T-cell (primary cell): ENCODE data around the gene SRPK3. TPM values are rescaled to one million over a fixed set of nuclear protein-coding genes. Genes with fewer than 3 reads are reported as not detected.

ENCODE experiments used
- ATAC-seq, 4 experiments: fragments of 200-7000 bp in 3 of 4; fragments of 150-1000 bp in 1 of 4; cut with Tn5 transposase; replicated peaks in 1 of 4; 1 replicate in 3 of 4; 2 replicates in 1 of 4; pipeline ENCODE4 v1.10.0; 2021; ENCODE audit warnings: moderate library complexity in 3 of 4, mild to moderate bottlenecking in 2 of 4, moderate number of reproducible peaks in 1 of 4
- CTCF ChIA-PET, 2 donors: fragments of 300-600 bp; sonication (Branson Sonifier 250); formaldehyde crosslinking; loops; one replicate each; lab custom pipeline; 2022; ENCODE audit warnings: antibody characterized with exemption in 2 of 2; lab: Charles Lee
- POLR2A ChIA-PET, 2 donors: fragments of 300-600 bp; sonication (Branson Sonifier 250); formaldehyde crosslinking; loops; one replicate each; lab custom pipeline; 2022; ENCODE audit warnings: antibody characterized with exemption in 2 of 2; lab: Charles Lee
- DNase-seq, 35 experiments: peaks; one replicate each; pipeline versions ENCODE4 v3.0.0 to v3.0.0-alpha.2; 2013 to 2023
- H3K27ac ChIP-seq: one replicate; pipeline ENCODE4 v1.5.1; 2013; ENCODE audit warnings: low read length
- H3K27me3 ChIP-seq, 2 experiments: replicated peaks in 1 of 2; 1 replicate in 1 of 2; 2 replicates in 1 of 2; pipeline versions ENCODE4 v1.6.1 to v1.7.0; 2013; ENCODE audit warnings: low read length in 1 of 2, mixed read lengths in 1 of 2; ENCODE audit not compliant: control insufficient read depth in 2 of 2, insufficient read depth in 2 of 2; ENCODE audit errors: extremely low read depth in 1 of 2
- H3K36me3 ChIP-seq, 2 donors: 1 replicate in 1 of 2; 2 replicates in 1 of 2; pipeline versions ENCODE4 v1.6.1 to v1.7.0; 2013; ENCODE audit warnings: low read length in 1 of 2; ENCODE audit not compliant: control insufficient read depth in 2 of 2, insufficient read depth in 1 of 2; ENCODE audit errors: extremely low read depth in 1 of 2
- H3K4me1 ChIP-seq, 2 experiments: 1 replicate in 1 of 2; 2 replicates in 1 of 2; pipeline versions ENCODE4 v1.6.1 to v1.7.0; 2013; ENCODE audit warnings: low read length in 2 of 2, mixed read lengths in 1 of 2; ENCODE audit not compliant: insufficient read depth in 2 of 2, control insufficient read depth in 1 of 2; ENCODE audit errors: extremely low read depth in 1 of 2
- H3K4me3 ChIP-seq, 2 donors: 1 replicate in 1 of 2; 2 replicates in 1 of 2; pipeline versions ENCODE4 v1.5.1 to v1.7.0; 2013; ENCODE audit warnings: mild to moderate bottlenecking in 2 of 2, low read length in 1 of 2, moderate library complexity in 1 of 2; ENCODE audit not compliant: control insufficient read depth in 1 of 2; ENCODE audit errors: extremely low read depth in 1 of 2
- H3K9me3 ChIP-seq: 2 replicates; pipeline ENCODE4 v1.7.0; 2013
- H3K27ac Mint-ChIP-seq, 2 donors: one replicate each; pipeline ENCODE4 v1.8.0; 2020 to 2021; ENCODE audit warnings: mild to moderate bottlenecking in 2 of 2, mixed read lengths in 2 of 2
- H3K27me3 Mint-ChIP-seq, 2 donors: one replicate each; pipeline ENCODE4 v1.8.0; 2021 to 2022; ENCODE audit warnings: mixed read lengths in 2 of 2
- H3K36me3 Mint-ChIP-seq: one replicate; pipeline ENCODE4 v1.8.0; 2021; ENCODE audit warnings: mixed read lengths
- H3K4me1 Mint-ChIP-seq, 3 donors: one replicate each; pipeline ENCODE4 v1.8.0; 2020 to 2022; ENCODE audit warnings: mixed read lengths in 3 of 3, mild to moderate bottlenecking in 1 of 3
- H3K4me3 Mint-ChIP-seq, 3 donors: one replicate each; pipeline ENCODE4 v1.8.0; 2020 to 2022; ENCODE audit warnings: mild to moderate bottlenecking in 3 of 3, mixed read lengths in 3 of 3, moderate library complexity in 3 of 3
- H3K9me3 Mint-ChIP-seq, 3 donors: one replicate each; pipeline ENCODE4 v1.8.0; 2020 to 2022; ENCODE audit warnings: mixed read lengths in 3 of 3
- WGBS: methylation state at CpG from one replicate; pipeline ENCODE4 v1.1.5; 2013; ENCODE audit warnings: missing lambda C conversion rate; ENCODE audit not compliant: insufficient coverage; 5-methylcytosine and 5-hydroxymethylcytosine counted together
- total RNA-seq, 35 experiments: library from RNA in 6 of 35; stranded (reverse) in 6 of 35; fragments of 120-200 nt in 1 of 35; gene quantifications; one replicate each; pipeline versions ENCODE4 v1.2.1 to v1.2.4 and lab custom pipeline; 2013 to 2026

Gene SRPK3
- total RNA-seq, 5 donors from 2014 or later (not counting 1 experiment from before 2014, with no cell fraction given) = not detected

DNA sequence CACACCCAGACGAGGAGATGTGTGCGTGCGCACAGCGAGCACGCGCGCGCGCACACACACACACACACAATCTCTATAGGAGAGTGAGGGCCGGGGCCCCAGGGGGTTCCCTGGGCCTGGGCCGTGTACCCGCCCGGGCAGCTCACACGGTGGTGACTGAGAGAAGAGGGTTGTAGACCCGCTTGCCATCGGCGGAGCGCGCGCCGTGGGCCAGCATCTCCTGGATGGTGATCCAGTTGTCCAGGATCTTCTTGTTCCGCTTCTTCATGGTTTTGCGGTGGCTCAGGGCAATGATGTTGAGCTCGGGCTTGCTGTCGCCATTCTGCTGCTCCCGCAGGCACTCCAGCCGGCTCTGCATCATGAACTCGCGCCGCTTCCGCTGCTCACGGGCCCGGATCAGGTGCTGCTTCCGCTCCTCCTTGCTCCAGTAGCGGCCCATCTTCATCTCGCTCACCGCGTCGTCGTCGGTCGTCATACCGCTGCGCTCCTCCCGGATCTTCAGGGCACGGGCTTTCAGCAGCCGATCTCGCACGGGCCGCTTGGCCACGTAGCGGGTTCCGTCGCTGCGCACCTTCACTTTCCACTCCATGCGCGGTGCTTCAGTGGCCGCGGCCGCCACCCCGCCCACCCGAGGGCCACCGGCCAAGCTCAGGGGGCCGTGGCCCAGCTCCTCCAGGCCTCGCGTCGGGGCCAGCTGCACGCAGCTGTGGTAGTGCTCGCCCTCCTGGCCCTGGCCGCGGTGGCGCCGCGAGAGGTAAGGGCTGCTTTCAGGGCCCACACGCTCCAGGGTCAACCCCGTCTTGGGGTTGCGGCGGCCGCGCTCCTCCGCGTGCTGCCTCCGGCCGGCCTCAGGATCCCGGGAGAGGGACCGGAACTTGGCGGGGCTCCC is 22.6 kb downstream of the SRPK3 start:
- H3K9me3 ChIP-seq = no peaks in the 10 kb centered on the region
- Mint-ChIP-seq H3K27ac (no peak overlapping the region), H3K27me3 (no peaks in the 10 kb centered on the region), H3K4me1 (no peaks in the 10 kb centered on the region), H3K9me3 (no peaks in the 10 kb centered on the region), H3K4me3 (no peak overlapping the region), H3K36me3 (no peaks in the 10 kb centered on the region)
- H3K4me3 ChIP-seq = no peak overlapping the region
- ChIA-PET POLR2A (no interaction called here), CTCF (no interaction called here)
- WGBS = 97% methylated on average over 49 of the region's 87 CpGs
- H3K4me1 ChIP-seq = no peaks in the 10 kb centered on the region
- H3K27ac ChIP-seq = no peak overlapping the region
- H3K36me3 ChIP-seq = peaks cover 0 to 2% of the 10 kb centered on the region in 2 donors
- ATAC-seq = no peak
- DNase-seq = no peak
- no peaks in the 10 kb centered on the region for H3K27me3 ChIP-seq

DNA sequence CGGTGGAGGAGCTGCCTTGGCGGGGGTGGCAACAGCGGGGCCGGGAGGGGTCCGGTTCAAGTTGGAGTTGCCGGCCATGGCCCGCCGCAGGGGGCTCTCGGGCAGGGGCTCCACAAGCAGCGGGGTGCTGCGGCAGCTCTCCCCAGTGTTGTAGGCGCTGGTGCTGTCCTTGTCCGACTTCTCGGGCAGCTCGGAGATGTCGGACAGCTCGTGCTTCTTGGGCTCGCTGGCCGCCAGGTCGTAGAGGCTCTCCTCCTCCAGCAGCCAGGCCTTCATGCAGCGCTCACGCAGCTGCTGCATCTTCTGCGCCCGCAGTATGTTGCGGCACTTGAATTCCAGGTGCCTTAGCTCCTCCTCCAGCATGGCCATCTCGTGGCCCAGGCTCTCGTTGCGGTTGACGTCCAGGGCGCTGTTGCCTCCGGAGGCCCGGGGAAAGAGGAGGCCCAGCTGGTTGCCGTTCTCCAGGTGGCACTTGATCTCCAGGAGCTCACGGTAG is 23.3 kb downstream of the SRPK3 start:
- DNase-seq (no peak), ATAC-seq (no peak)
- WGBS = 98% methylated on average over 15 of the region's 34 CpGs
- no peaks in the 10 kb centered on the region for H3K36me3 Mint-ChIP-seq
- no peaks in the 10 kb centered on the region for H3K4me1 ChIP-seq
- H3K27ac Mint-ChIP-seq = no peak overlapping the region
- no peak overlapping the region for H3K27ac ChIP-seq
- CTCF ChIA-PET = no interaction called here
- no peak overlapping the region for H3K4me3 Mint-ChIP-seq
- POLR2A ChIA-PET = no interaction called here
- no peaks in the 10 kb centered on the region for H3K27me3 ChIP-seq
- H3K36me3 ChIP-seq = peaks cover 0 to 2% of the 10 kb centered on the region in 2 donors
- H3K9me3 ChIP-seq = no peaks in the 10 kb centered on the region
- H3K4me1 Mint-ChIP-seq = no peaks in the 10 kb centered on the region
- H3K4me3 ChIP-seq = no peak overlapping the region
- no peaks in the 10 kb centered on the region for H3K27me3 Mint-ChIP-seq
- no peaks in the 10 kb centered on the region for H3K9me3 Mint-ChIP-seq

DNA sequence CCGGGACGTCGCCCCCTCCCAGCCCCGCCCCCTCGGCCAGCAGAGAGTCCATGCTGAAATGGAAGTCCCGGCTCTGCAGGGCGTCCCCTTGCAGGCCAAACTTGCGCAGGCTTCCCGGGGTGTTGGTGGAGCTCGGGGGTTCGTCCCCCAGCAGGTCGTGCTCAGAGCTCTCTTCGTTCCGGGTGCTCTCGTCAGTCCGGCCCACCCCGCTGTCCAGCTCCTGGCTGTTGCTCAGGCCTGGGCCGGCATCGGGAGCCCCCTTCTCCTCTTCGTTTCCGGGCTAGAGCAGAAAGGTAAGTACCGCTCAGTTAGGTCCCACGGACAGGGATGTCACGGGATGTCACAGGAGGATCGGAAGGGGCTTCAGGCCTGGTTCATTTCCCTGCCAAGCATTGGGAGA is 23.8 kb downstream of the SRPK3 start:
- DNase-seq = no peak

DNA sequence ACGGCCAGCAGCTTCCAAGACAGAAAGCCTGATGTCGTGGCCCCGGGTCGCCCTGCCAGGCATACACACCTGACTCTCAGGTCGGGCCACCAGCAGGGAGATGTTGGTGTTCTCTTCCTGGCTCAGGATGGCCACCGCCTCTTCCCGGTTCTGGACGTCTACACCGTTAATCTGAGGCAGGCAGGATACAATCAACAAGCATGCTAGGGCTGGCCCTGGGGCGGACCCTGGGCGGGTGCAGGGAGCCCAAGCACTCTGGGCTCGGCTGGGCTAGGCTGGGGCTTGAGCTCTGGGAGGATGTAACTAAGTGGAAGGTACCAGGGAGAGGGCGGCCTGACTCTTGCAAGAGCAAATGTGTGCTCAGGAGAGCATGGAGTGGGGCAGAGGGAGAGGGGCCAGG is 24.6 kb downstream of the SRPK3 start:
- H3K27ac ChIP-seq = no peak overlapping the region
- ChIA-PET CTCF (no interaction called here), POLR2A (no interaction called here)
- H3K27me3 Mint-ChIP-seq = peaks cover 0 to 3% of the 10 kb centered on the region in 2 donors
- no peak overlapping the region for H3K4me3 Mint-ChIP-seq
- no peaks in the 10 kb centered on the region for H3K36me3 ChIP-seq
- ATAC-seq (no peak), DNase-seq (no peak)
- 93% methylated on average over 10 of the region's 13 CpGs for WGBS
- no peaks in the 10 kb centered on the region for H3K27me3 ChIP-seq
- H3K9me3 ChIP-seq = no peaks in the 10 kb centered on the region
- no peak overlapping the region for H3K4me3 ChIP-seq
- H3K4me1 ChIP-seq = no peaks in the 10 kb centered on the region
- no peaks in the 10 kb centered on the region for H3K36me3 Mint-ChIP-seq
- H3K27ac Mint-ChIP-seq = no peak overlapping the region
- H3K9me3 Mint-ChIP-seq = no peaks in the 10 kb centered on the region
- H3K4me1 Mint-ChIP-seq = no peaks in the 10 kb centered on the region

More for the DNA sequence above, 23.8 kb downstream of the SRPK3 start:
- no peaks in the 10 kb centered on the region for H3K4me1 Mint-ChIP-seq
- H3K36me3 ChIP-seq = no peaks in the 10 kb centered on the region
- no peak overlapping the region for H3K4me3 Mint-ChIP-seq
- H3K27ac ChIP-seq = no peak overlapping the region
- H3K27me3 ChIP-seq = no peaks in the 10 kb centered on the region
- WGBS = 91% methylated on average over 8 of the region's 25 CpGs
- no peak overlapping the region for H3K4me3 ChIP-seq
- H3K9me3 Mint-ChIP-seq = no peaks in the 10 kb centered on the region
- POLR2A ChIA-PET = no interaction called here
- no peaks in the 10 kb centered on the region for H3K36me3 Mint-ChIP-seq
- H3K27ac Mint-ChIP-seq = no peak overlapping the region
- ATAC-seq = no peak
- CTCF ChIA-PET = no interaction called here
- no peaks in the 10 kb centered on the region for H3K27me3 Mint-ChIP-seq
- H3K4me1 ChIP-seq = no peaks in the 10 kb centered on the region
- no peaks in the 10 kb centered on the region for H3K9me3 ChIP-seq

DNA sequence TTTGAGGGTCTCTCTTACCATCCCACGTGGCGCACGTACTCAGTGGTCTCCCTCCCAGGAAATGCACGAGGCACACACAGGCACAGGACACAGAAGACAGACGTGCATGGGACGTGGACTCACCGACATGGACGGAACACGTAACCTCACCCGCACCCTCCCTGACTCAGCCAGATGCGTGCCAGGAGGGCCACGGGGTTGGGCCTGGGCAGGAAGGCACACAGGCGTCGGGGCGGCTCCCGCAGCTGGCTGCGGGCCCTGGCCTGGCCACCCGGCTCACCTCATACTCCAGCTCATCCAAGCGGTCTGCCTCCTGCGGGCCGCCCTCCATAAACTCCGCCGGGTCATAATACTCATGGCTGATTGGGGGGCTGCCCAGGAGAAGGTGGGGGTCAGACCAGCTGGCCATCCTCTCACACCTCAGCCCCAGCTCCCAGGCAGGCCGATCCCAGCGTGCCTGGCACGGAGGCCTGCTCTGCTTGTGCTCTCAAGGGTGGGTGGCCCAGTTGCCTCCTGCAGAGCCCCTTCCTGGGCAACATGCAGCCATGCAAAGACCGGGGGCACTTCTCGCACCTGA is 26.2 kb downstream of the SRPK3 start:
- DNase-seq (no peak), ATAC-seq (no peak)
- H3K4me1 Mint-ChIP-seq = no peaks in the 10 kb centered on the region

DNA sequence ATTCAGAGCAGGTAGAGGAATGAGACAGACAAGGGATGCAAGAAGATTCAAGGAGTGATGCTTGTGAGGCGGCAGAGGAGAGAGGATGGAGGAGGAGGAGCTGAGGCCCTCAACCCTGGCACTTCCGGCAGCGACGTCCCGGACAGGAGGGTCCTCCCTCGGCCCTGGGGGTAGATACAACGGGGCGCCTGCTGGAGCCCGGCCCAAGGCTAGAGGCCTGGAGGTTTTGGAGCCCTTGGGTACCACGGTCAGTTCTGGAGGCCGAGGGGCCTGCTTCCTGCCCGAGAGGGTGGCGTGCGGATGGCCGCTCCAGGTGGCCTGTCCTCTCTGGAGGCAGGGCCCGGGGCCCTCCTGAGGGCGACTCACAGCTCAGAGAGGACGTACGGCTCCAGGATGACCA is 27.1 kb downstream of the SRPK3 start:
- DNase-seq (no peak), ATAC-seq (no peak)
- no peaks in the 10 kb centered on the region for H3K36me3 ChIP-seq
- Mint-ChIP-seq H3K36me3 (no peaks in the 10 kb centered on the region), H3K27ac (no peak overlapping the region), H3K4me3 (no peak overlapping the region), H3K9me3 (no peaks in the 10 kb centered on the region), H3K27me3 (peaks cover 0 to 15% of the 10 kb centered on the region in 2 donors), H3K4me1 (no peaks in the 10 kb centered on the region)
- H3K27ac ChIP-seq = no peak overlapping the region
- POLR2A ChIA-PET = no interaction called here
- CTCF ChIA-PET = interaction anchor here in 1 of 2 donors (1.0 kb wide), 1 partner anchor 12 kb away, joined by 3 read pairs; no protein-coding TSS in a partner anchor
- no peaks in the 10 kb centered on the region for H3K27me3 ChIP-seq
- no peaks in the 10 kb centered on the region for H3K9me3 ChIP-seq
- no peak overlapping the region for H3K4me3 ChIP-seq
- H3K4me1 ChIP-seq = peaks cover 0 to 2% of the 10 kb centered on the region in 2 experiments
- 90% methylated on average over 16 of the region's 19 CpGs for WGBS

More for the DNA sequence above, 26.2 kb downstream of the SRPK3 start:
- ChIA-PET POLR2A (no interaction called here), CTCF (interaction anchor here in 1 of 2 donors (1.0 kb wide), 1 partner anchor 13 kb away, joined by 3 read pairs; no protein-coding TSS in a partner anchor)
- H3K36me3 ChIP-seq = no peaks in the 10 kb centered on the region
- Mint-ChIP-seq H3K9me3 (no peaks in the 10 kb centered on the region), H3K27ac (no peak overlapping the region), H3K36me3 (no peaks in the 10 kb centered on the region), H3K27me3 (peaks cover 0 to 11% of the 10 kb centered on the region in 2 donors), H3K4me3 (no peak overlapping the region)
- no peaks in the 10 kb centered on the region for H3K27me3 ChIP-seq
- WGBS = 97% methylated on average over 10 of the region's 28 CpGs
- H3K9me3 ChIP-seq = no peaks in the 10 kb centered on the region
- H3K4me1 ChIP-seq = no peaks in the 10 kb centered on the region
- no peak overlapping the region for H3K4me3 ChIP-seq
- no peak overlapping the region for H3K27ac ChIP-seq
